Stimulated activated CD8-positive, alpha-beta memory T cell treated with anti-CD3 and anti-CD28 coated beads, Interleukin-7, amount 100 ng/mL, for 24 hours (primary cell): ENCODE data around the gene CBLL2.
"Not testable (repeated sequence)": the region's sequence is repeated elsewhere in the genome, so short reads cannot be mapped to it uniquely, and the experiment has no call there.

ENCODE experiments used
- DNase-seq: peaks from one replicate; pipeline ENCODE4 v3.0.0-alpha.2; 2020; ENCODE audit warnings: low read depth

CBLL2 gene

GRCh38 chrX:22272613-22273012 lies at the start of gene CBLL2:
Gene CBLL2, plus strand, starts transcription at chrX:22272913. Its CDS starts 79 bp downstream, at chrX:22272992.
- no peak for DNase-seq

GRCh38 chrX:22234380-22234779 lies 38.3 kb upstream of the CBLL2 start:
- no peak for DNase-seq

- DNase-seq = no peak
Observed at GRCh38 chrX:22237479-22237878, 35.2 kb upstream of the CBLL2 start.

- no peak for DNase-seq
Observed at GRCh38 chrX:22246620-22247019, 26.1 kb upstream of the CBLL2 start.

- DNase-seq = no peak
Observed at GRCh38 chrX:22247169-22247568, 25.5 kb upstream of the CBLL2 start.

GRCh38 chrX:22248401-22248800 lies 24.3 kb upstream of the CBLL2 start:
- DNase-seq = no peak

- no peak for DNase-seq
Observed at GRCh38 chrX:22249371-22249770, 23.3 kb upstream of the CBLL2 start.

- DNase-seq = no peak
Observed at GRCh38 chrX:22268706-22269105, 4.0 kb upstream of the CBLL2 start.

GRCh38 chrX:22273714-22274317 lies 1.1 kb downstream of the CBLL2 start:
- DNase-seq = no peak

- no peak for DNase-seq
Observed at GRCh38 chrX:22276781-22277180, 4.1 kb downstream of the CBLL2 start.

GRCh38 chrX:22278375-22278774 lies 5.7 kb downstream of the CBLL2 start:
- DNase-seq = no peak

GRCh38 chrX:22289209-22289608 lies 16.5 kb downstream of the CBLL2 start:
- DNase-seq = not testable (repeated sequence)

GRCh38 chrX:22296871-22297270 lies 24.2 kb downstream of the CBLL2 start:
- DNase-seq = no peak

GRCh38 chrX:22300130-22300529 lies 27.4 kb downstream of the CBLL2 start:
- DNase-seq = no peak

- no peak for DNase-seq
Observed at GRCh38 chrX:22310779-22311178, 38.1 kb downstream of the CBLL2 start.

- DNase-seq = no peak
Observed at GRCh38 chrX:22313766-22314165, 41.1 kb downstream of the CBLL2 start.

- DNase-seq = no peak
Observed at GRCh38 chrX:22314211-22314610, 41.5 kb downstream of the CBLL2 start.

- no peak for DNase-seq
Observed at GRCh38 chrX:22314692-22315091, 42.0 kb downstream of the CBLL2 start.

- DNase-seq = no peak
Observed at GRCh38 chrX:22315151-22315550, 42.4 kb downstream of the CBLL2 start.

- no peak for DNase-seq
Observed at GRCh38 chrX:22320236-22320873, 47.6 kb downstream of the CBLL2 start.

GRCh38 chrX:22323541-22323940 lies 50.8 kb downstream of the CBLL2 start:
- no peak for DNase-seq
